HuH-7 (cell line): ENCODE measurements around the gene ATG16L2.
A peak's percentile ranks its signal among the peaks of the same experiment; 100 is the strongest.
"Not testable (repeated sequence)": the region's sequence is repeated elsewhere in the genome, so short reads cannot be mapped to it uniquely, and the experiment has no call there.

Source experiments
- DNase-seq: peaks from one replicate; pipeline ENCODE4 v3.0.0; 2011; ENCODE audit warnings: low spot score

ATG16L2 gene

GRCh38 chr11:72806378-72806777 lies 7.8 kb upstream of the ATG16L2 start:
- not testable (repeated sequence) for DNase-seq

- no peak for DNase-seq
Observed at GRCh38 chr11:72807021-72807693, 7.1 kb upstream of the ATG16L2 start.

DNA sequence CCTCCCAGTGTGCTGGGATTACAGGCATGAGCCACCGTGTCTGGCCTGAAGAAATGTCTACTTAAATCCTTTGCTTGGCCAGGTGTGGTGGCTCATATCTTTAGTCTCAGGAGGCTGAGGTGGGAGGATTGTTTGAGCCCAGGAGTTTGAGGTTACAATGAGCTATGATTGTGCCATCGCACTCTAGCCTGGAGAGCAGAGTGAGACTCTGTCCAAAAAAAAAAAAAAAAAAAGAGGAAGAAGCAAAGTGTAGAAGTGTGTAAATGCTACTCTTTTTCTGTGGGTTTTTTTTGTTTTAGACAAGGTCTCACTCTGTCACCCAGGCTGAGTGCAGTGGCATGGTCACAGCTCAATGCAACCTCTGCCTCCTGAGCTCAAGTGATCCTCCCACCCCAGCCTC lies 6.4 kb upstream of the ATG16L2 start:
- DNase-seq: no peak

DNA sequence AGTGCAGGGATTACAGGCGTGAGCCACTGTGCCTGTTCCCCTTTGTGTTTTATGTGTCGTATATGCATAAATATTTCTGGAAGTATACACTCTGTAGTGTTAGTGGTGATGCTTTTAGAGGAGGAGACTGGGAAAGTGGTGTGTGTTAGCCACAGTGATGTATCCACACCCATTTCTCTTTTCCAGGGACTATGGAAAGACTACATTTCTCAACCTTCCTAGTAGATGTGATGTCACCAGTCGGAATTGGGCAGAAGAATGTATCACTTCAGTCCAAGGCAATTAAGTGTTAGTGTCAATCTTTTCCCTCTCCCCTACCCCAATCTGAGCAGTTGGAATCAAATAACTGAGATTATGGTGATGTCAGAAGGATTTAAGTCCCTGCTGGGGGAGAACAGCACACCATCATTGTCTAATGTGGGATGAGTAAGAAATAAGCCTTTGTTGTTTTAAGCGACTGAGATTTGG lies 5.8 kb upstream of the ATG16L2 start:
- DNase-seq: no peak

- DNase-seq: not testable (repeated sequence)
Observed at GRCh38 chr11:72811686-72812085, 2.5 kb upstream of the ATG16L2 start.

DNA sequence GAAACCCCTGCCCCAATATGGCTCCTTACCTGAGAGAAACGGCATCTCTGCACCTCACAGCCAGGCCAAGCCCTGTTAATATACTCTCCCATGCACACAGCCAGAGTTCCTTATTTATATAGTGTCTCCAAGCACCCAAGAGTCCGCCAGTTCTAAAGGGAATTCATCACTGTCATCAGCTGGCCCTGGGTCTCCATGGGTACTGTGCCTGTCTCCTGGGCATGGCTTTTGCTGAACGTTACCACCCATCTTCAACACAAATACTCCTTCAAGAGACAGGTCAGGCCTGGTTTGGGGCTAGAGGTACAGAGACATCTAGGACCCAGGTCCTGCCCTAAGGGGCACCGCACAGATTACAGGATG lies 1.6 kb upstream of the ATG16L2 start:
- no peak for DNase-seq

- DNase-seq: peak; percentile 82
Observed at GRCh38 chr11:72812967-72813739, 1.1 kb upstream of the ATG16L2 start.

DNA sequence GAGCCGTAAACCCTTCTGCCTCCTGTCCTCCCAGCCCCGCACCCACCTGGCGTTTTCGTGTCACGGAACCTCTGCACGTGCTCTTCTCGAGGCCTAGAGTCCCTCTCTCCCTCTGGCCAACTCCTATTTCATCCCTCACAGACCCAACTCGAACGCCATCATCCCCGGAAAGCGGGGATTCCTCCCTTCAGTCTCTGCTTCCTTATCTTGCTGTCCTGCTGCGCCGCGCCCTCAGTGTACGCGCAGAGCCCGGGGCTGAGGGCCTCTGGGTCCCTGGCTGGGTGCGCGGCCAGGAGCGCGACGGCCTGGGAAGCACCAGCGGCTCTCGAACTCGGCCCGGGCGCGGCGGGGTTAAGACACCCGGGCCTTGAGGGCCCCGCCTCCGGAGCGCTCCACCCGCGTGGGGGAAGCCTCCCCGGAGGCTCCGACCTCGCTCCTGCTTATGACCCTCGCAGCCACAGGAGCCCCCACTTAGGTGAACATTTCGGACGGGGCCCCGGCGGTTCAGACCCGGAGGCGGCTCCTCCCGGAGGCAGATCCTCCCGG lies 398 bp upstream of the ATG16L2 start:
- peak; percentile 82 for DNase-seq

GRCh38 chr11:72815110-72815618 lies 953 bp downstream of the ATG16L2 start:
- DNase-seq: no peak

GRCh38 chr11:72816404-72816990 lies 2.3 kb downstream of the ATG16L2 start:
- no peak for DNase-seq

DNA sequence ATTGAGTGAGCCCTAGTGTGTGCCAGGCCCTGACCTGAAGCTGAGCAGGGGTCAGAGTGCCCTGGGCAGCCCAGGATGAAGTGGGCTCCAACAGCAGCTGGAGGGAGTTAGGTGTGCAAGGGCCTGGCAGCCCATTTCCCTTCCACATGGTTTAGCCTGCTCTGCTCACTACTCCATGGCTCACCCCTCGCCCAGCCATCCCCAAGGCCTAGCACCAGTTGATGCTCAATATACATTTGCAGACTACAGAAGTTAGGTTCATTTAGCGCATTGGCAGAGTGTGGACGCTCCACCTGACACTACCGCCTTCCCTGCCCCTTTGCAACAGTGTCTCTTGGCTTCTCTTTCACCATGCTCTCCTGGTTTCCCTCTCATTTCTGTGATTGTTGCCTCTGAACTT lies 3.8 kb downstream of the ATG16L2 start:
- no peak for DNase-seq

DNA sequence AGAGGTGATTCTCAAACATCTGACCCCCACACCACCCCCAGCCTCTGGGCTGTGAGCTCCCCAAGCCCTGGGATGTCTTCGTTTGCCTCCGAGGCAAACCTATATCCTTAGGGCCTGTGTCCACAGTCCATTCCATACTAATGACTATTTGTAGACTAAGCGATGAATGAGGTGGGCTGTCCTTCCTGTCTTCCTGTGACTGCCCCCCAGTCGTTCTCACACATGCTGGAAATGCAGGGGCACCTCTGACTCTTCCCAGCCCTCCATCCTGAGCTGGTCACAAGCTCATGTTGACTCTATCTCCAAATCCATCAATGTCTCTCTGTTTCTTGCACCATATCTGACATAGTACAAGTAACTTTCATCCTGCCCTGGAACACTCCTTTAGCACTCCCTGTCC lies 4.8 kb downstream of the ATG16L2 start:
- no peak for DNase-seq

GRCh38 chr11:72820439-72821139 lies 6.4 kb downstream of the ATG16L2 start:
- DNase-seq: no peak

DNA sequence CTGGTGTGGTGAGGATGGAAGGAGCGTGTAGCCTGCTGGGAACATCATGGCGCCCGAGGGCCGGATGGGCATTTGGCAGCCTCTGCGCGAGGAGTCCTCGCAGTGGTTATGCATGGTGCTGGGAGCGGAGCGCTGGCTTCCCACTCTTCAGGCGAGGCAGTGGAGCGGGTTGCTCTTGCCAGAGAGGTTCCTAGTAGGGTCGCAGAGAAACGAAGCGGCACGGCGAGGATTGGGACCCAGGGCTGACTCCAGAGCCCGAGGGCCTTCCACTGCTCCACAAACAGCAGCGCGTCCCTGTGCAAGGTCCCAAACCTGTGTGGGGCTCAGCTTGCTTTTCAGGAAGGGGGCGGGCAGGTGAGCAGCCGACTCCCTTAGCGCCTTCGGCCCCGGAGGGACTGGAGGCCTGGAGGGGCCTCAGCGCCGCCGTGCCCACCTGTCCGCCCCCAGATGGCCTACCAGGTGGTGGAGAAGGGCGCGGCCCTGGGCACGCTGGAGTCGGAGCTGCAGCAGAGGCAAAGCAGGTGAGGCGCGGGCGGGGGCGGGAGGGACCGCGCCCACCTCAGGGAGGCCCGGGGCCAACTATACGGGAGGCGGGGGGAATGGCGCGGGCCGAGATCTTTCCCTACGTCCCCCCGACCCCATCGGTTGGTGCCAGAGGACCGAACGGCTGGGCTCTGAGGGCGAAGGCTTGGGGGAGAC lies 7.2 kb downstream of the ATG16L2 start:
- no peak for DNase-seq

DNA sequence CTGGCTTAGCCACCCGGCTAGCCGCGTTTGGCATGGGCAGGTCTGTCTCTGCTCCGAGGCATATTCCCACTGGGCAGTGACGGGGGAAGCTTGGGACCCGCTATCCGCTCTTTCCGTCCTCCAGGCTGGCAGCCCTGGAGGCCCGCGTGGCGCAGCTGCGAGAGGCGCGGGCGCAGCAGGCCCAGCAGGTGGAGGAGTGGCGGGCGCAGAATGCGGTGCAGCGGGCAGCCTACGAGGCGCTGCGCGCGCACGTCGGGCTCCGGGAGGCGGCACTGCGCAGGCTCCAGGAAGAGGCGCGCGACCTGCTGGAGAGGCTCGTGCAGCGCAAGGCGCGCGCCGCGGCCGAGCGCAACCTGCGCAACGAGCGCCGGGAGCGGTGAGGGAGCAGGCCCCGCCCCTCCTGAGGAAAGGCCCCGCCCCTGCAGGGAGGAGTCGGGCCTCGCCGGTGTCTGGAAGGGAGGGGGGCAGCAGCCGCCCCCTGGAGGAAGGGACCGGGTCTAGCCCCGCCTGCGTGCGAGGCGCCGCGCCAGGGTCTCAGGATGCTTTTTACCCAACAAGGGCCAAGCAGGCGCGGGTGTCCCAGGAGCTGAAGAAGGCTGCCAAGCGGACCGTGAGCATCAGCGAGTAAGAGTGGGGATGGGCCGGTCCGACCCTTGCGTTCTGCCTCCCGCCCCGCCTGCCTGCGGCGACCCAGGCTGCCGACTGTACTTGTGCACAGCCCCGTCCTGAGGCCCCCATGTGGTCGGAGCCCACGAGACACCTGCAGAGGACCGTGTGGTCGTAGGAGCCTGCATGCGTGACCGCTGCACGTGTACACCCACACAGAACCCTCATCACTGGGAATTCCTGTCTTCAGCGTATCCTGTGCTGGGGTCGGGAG lies 7.9 kb downstream of the ATG16L2 start:
- DNase-seq: no peak

DNA sequence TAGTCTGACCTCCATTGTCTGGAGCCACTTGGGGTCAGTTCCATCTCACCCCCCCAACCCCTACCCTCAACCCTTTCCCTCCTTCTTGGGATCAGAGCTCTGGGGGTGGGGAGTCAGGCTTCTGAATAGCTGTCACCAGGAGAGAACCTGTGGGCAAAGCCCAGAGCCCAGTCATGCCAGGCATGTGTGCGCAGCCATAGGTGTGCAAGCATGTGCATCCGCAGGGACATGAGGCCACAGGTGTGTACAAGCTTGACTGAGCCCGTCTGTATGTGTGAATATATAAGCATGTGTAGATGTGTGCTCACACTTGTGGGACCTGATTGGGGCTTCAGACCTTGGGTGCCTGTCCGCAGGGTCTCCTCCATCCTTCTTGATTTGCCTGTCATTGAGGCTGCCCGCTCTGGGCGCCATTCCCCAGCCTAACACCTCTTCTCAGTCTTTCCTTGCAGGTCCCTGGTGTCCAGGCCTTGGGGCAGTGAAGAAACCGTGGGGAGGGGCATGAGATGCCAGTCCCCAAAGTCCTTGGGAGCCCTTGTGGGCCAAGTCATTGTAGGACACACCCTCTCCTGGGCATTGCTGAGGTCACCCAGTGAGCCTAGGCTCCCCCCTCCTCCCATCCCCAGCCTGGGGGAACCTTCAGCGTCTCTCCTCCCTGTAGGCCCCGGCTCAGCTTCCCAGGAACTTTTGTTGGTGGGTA lies 9.0 kb downstream of the ATG16L2 start:
- DNase-seq: no peak

DNA sequence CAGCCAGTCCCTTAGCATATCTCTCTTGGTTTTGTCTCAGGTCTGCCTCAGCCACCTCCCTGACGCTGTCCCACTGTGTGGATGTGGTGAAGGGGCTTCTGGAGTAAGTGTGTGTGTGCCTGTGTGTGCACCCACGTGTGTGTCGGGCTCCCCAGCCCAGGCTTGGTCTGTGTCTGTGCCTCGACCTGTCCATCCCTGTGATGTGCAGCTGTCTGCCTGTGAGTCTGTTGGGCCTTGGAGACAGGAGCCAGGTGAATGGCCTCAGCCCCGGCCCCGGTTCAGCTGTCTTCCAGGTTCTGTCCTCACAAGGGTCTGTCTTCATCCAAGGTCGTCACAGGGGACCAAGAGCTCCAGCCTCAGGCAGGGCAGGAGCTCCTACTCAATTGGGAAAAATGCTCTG lies 9.8 kb downstream of the ATG16L2 start:
- DNase-seq: no peak

DNA sequence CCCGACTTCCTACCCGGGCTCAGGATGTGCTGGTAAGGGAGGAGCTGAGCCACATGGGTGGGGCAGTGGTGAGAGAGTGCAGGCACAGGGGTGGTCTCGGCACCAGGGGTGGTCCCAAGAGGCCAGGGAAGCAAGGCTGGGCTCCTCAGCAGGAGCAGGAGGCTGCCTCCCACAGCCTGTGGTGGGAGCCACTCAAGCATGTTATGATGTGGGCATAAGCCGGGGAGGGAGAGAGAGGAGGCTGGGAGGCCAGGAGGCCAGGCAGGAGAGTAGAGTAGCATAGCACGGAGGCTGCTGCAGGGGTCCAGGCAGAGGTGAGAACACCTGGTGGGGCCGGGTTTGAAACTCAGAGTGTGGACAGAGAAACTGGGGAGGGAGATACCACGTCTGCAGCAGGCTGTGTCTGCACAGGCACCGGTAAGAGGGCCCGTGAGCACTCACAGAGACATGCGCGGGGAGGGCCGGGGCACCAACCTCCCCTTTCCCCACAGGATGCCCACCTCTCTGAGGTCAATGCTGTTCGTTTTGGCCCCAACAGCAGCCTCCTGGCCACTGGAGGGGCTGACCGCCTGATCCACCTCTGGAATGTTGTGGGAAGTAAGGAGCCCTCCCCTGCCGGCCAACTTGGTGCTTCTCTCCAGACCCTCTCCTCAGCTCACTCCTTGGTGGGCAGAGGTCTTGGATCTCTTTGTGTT lies 10.7 kb downstream of the ATG16L2 start:
- DNase-seq: no peak

GRCh38 chr11:72825661-72826060 lies 11.4 kb downstream of the ATG16L2 start:
- DNase-seq: no peak
